ENCODE results near the gene ITPKB.
"Not testable (repeated sequence)": the region's sequence is repeated elsewhere in the genome, so short reads cannot be mapped to it uniquely, and the experiment has no call there.

Gene ITPKB

GRCh38 chr1:226615876-226616275, 123.2 kb downstream of the ITPKB start:
- no peak for DNase-seq

DNA sequence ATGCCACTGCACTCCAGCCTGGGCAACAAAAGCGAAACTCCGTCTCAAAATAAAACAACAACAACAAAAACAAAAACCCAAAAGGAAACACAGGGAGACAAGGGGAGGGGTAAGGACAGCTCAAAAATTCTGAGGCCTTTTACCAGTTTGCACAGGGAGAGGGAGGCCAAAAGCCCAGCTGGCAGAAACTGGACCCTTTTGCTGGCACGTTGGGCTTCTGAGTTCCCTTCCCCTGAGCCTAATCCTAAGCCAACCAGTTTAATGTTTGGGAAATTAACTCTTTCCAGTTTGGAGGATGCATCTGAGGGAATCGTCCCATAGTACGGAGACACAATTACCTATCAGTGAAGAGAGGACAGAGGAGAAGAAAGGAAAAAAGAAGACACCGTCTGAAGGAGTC, 127.1 kb downstream of the ITPKB start:
- not testable (repeated sequence) for DNase-seq

DNA sequence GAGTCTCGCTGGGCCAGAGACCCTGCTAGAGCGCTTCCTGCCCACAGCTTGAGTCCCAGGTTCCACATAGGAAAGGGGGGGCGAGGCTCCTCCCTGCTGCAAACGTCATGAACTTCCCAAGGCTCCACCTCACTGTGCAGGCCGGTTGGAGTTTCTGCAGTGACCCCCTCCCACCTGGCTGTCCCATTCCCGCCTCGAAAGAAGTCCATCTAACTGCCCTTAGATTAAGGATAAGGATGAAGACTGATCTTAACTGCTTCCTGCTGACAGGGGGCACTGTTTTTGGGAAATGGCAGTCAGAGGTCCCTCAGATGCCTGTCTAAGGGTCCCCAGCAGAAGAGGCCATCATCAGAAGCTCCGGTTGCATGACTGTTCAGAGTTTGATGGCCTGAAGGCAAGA, 127.8 kb downstream of the ITPKB start:
- no peak for DNase-seq

DNA sequence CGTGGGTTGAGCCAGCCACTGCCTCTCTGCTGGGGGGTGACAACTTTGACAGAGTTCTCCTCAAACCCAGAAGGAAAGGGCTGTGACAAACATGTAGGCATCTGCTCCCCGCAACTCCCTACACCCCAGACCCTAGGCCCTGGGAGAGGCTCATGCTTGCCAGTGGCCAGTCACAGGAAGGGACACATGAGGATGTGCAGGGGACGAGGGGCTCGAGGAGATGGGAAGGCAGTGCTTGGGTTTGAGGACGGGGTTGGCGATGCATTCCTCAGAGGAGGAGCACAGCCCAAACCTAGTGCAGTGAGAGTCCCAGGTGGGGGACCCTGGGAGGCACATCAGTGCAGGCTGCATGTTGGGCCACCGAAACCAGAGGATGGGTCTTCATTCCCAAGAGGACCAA, 128.4 kb downstream of the ITPKB start:
- no peak for DNase-seq

DNA sequence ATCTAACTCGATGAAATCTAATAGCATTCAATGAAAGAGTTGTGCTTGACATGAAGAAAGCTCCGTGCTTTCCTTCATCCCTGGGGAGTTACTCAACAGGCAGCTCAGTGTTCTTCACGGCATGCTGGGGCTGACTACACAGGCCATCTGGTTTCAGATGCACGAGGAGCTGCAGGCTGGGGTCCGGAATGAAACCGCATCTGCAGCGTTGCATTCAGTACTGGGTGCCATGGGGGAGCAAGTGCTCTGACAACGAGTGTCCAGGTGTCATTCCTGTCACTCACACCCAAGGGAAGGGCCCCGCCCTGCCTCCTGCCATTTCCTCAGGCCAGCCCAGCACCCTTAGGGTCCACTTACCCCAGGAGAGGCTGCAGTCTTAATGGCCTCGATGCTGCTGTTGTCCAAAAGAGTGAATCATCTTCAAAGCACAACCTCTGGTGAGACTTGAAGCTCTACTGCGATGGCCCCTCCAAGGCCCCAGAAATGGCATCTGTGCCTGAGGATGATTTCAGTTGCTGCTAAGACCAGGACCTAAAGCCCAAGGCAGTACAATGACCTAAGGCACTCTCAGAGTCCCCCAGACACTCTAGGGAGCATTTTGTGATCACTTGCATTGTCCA, 129.1 kb downstream of the ITPKB start:
- no peak for DNase-seq

- no peak for DNase-seq
These were observed 130.2 kb downstream of the ITPKB start for GRCh38 chr1:226608699-226609505.

- no peak for DNase-seq
These were observed 131.3 kb downstream of the ITPKB start for GRCh38 chr1:226607821-226608220.

GRCh38 chr1:226607268-226607660, 131.8 kb downstream of the ITPKB start:
- DNase-seq, result no peak

DNA sequence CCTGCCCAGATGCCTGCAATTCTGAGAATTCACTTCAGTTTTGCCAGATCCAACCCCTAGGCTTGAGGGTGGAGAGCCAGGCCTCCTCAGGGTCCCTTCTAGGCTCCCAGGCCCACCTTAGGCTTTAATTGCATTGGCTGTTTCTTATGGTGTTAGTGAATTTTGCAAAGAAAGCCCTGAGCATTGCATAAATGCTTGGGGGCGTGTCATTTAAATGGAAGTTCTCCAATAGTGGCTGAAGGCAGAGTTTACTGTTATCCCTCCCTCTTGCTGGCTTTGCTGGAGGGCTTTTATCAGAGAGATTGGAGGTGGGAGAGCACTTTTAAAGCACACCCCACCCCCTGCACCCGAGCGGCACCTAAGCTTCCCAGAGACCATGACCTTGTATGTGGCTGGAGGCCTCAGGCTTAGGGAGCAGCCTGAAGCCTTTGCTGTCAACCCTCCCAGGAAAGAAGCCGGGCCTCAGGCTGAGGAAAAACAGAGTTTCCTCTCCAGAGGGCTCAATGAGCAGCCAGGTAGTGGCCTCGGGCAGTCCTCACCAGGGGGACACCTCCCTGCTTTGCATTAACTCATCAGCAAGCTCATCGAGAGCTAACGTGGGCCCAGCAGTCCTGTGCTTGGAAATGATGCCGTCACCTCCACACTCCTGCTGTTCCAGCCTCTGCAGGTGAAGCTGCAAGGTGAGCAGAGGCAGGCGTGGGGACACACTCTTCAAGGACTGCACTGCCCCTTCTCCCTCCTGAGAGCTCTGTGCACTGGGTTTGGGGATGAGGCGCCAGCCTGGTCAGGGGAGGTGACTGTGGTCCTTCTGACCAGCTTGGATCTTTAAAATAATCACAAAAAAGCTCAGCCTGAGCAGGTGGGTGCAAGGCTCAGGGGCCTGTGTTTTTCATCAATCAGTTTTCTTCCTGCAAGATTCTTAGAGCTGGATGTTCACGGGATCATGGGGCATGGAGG, 132.5 kb downstream of the ITPKB start:
- DNase-seq, result no peak

- no peak for DNase-seq
These were observed 133.6 kb downstream of the ITPKB start for GRCh38 chr1:226605318-226605950.

DNA sequence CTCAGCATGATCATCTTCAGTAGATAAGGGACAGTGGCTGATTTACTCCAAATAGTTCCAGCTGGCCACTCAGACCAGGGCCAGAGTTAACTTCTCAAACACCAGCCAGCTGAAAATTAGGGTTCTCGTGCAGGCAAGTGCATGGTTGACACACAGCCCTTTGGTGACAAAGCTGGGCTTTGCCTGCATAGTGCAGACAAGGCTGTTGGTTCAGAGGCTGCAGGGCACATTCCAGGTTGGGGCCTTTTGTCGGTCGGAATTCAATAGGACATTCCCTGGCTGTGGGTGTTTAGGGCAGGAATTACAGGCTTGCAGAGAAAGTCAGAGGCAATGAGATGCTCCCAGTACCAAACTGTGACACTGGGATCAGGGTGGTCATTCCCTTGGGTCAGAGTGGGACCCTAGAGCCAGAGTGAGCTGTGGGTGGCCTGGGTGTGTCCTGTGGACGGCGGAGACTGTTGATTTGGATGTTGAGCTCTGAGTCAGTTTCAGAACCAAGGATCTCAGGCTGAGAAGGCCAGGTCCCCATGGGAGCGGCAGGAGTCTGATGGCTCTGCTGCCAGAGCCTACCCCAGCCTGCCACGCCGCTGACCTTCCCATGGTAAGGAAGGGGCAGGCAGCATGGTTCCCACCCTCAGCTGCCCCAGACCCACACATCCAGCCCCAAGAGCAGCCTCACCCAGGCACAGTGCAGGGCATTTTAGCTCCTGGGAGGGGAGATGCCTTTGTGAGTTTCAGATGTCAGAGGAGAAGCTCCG, 134.3 kb downstream of the ITPKB start:
- DNase-seq, result no peak

- no peak for DNase-seq
These were observed 135.1 kb downstream of the ITPKB start for GRCh38 chr1:226603858-226604559.

GRCh38 chr1:226603022-226603857, 135.8 kb downstream of the ITPKB start:
- no peak for DNase-seq

- DNase-seq, result no peak
These were observed 136.7 kb downstream of the ITPKB start for GRCh38 chr1:226602186-226603021.

DNA sequence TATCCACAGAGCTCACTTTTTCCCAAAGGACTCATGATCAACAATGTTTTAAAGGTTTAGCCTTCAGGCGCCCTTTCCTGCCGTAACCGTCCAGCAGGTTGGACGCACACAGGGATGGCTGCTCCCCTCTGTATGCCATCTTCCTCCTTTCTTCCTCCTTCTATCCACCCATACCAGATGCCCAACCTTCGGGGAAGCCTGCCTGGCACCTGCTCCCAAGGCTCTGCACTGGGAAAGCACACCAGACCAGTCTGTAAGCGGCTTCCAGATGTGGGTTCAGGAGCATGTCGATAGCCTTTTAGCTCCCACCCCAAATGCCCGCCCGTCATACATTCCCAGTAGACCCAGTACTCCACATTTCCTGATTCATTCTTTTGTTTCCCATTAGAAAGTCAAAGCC, 137.6 kb downstream of the ITPKB start:
- DNase-seq, result no peak

DNA sequence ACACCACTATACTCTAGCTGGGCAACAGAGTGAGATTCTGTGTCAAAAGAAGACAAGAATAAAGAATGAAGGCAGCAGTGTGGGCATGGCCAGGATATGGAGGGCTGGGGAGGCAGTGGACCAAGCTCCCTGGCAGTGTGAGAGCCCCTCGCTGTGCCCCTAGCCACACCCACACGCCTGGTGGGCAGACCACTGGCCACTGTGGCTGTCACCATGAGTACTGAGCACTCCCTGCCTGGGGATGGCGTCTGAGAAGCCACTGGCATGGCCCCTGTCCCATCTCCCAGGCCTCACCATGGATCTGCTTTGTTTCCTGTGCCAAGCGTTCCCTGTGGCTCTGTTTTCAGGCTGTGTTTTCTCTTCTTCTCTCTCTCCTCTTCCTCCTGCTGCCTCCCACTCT, 138.8 kb downstream of the ITPKB start:
- DNase-seq, result no peak

DNA sequence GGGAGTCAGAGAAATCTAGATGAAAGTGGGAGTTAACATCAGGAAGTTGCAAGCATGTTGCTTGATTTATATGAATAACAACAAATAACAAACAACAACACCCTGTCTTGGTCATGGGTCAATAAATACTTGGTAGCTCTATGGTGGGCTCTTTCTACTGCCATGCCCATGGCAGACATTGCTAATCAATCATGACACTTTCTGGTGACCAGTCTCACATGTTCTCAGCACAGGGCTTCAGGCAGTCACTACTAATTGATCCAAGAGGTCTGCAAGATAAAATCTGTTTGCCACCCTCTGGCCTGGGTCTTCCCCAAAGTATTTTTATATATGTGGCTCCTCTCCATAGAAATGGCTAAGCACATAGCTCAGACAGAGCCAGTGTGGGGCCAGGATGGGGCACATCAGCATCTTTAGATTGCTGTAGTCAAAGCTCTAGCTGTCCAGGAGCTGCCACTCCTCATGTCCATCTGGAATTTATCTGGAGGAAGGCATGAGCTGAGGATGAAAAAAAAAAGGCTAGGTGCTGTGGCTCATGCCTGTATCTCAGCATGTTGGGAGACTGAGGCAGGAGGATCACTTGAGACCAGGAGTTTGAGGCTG, 139.3 kb downstream of the ITPKB start:
- no peak for DNase-seq

GRCh38 chr1:226598955-226599354, 140.1 kb downstream of the ITPKB start:
- DNase-seq, result not testable (repeated sequence)

- no peak for DNase-seq
These were observed 140.6 kb downstream of the ITPKB start for GRCh38 chr1:226598455-226598849.
